ENCODE data around the gene ARRDC1. TPM values are rescaled to one million over a fixed set of nuclear protein-coding genes. Genes with fewer than 3 reads are reported as not detected.

ARRDC1 gene
- total and polyA plus RNA-seq, 12 donors = 14.1 to 194 (median 35.7) TPM

DNA sequence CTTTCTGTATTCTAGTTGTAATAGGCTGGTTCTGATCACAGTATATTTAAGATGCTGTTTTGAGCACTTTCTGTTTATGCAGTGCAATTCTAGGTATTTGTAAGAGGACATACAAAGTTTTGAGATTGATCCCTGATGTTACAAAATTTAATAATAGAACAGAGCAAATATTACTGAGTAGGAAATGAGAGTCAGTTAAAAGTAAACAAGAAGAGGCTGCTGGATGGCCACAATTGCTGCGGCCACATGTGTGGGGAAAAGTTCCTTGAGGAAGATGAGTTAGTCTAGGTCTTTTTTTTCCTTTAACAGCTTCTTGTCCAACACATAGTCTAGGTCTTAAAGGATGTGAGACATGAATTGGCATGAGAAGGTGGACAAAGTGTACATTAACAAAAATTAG lies 24.6 kb downstream of the ARRDC1 start:
- intact Hi-C loops (cut with DNase I) = no loop called here
- WGBS, 4 donors = 25 to 37% (median 32%) methylated on average over 1 of the region's 1 CpG
- peaks cover 36 to 69% of the 10 kb centered on the region in 2 donors for H3K4me1 ChIP-seq (replicated peaks in 1 of 2)
- peak in 1 of 7 donors; percentile 6 for DNase-seq
- H3K9me3 ChIP-seq (replicated peaks in 1 of 3) = no peaks in the 10 kb centered on the region
- H3K27me3 ChIP-seq = no peaks in the 10 kb centered on the region
- TF ChIP-seq POLR2A (IDR thresholded peaks at IDR 0.05) (no peak), CTCF (IDR thresholded peaks at IDR 0.05) (no peak)
- peak overlapping the region; percentile 53 to 86 (median 76) for H3K27ac ChIP-seq
- H3K36me3 ChIP-seq (replicated peaks in 1 of 2) = no peaks in the 10 kb centered on the region
- H3K4me3 ChIP-seq = no peak overlapping the region

GRCh38 chr9:137630679-137631078 lies 25.2 kb downstream of the ARRDC1 start:
- H3K4me1 ChIP-seq (replicated peaks in 1 of 2) = peaks cover 36 to 64% of the 10 kb centered on the region in 2 donors
- H3K9me3 ChIP-seq (replicated peaks in 1 of 3) = no peaks in the 10 kb centered on the region
- DNase-seq = peak in 6 of 7 donors; percentile 50 to 77 (median 68)
- H3K4me3 ChIP-seq = no peak overlapping the region
- no peaks in the 10 kb centered on the region for H3K36me3 ChIP-seq (replicated peaks in 1 of 2)
- 23 to 30% (median 28%) methylated on average over 4 of the region's 4 CpGs for WGBS, 4 donors
- intact Hi-C loops (cut with DNase I) = no loop called here
- H3K27me3 ChIP-seq = no peaks in the 10 kb centered on the region
- TF ChIP-seq CTCF (IDR thresholded peaks at IDR 0.05) = peak in 3 of 6 experiments; percentile 1 to 19 (median 10)
- peak in 1 of 2 donors; percentile 36 for TF ChIP-seq POLR2A (IDR thresholded peaks at IDR 0.05)
- H3K27ac ChIP-seq = peak overlapping the region; percentile 53 to 86 (median 76)

DNA sequence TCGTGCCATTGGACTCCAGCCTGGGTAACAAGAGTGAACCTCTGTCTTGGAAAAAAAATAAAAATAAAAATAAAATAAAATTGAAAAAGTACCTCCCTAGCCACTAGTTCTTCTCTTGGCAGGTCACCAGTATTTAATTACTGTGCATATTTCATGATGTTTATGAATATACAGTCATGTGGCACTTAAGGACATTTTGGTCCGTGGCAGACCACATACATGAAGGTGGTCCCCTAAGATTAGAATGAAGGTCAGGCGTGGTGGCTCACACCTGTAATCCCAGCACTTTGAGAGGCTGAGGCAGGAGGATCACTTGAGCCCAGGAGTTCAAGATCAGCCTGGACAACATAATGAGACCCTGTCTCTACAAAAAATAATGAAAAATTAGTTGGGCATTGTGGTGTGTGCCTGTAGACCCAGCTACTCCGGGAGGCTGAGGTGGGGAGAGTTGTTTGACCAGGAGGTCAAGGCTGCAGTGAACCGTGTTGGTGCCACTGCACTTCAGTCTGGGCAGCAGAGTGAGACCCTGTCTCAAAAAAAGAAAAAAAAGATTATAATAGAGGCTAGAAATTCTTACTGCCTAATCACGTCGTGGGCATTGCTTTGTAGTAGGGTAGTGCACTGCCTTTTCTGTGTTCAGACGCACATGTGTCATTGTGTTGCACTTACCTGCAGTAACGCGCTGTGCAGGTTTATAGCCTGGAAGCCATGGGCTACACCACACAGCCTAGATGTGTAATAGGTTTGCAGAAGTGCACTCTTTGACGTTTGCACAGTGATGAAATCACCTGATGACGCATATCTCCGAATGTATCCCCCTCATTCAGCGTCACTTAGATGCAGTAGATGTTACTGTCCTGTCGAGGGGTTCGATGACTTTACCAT lies 26.1 kb downstream of the ARRDC1 start:
- WGBS, 4 donors = 71 to 75% (median 73%) methylated on average over 16 of the region's 16 CpGs

More for the DNA sequence above, 26.1 kb downstream of the ARRDC1 start:
- Histone ChIP-seq H3K27ac (peak overlapping the region; percentile 53 to 86 (median 83)), H3K9me3 (replicated peaks in 1 of 3) (no peaks in the 10 kb centered on the region), H3K27me3 (no peaks in the 10 kb centered on the region), H3K4me3 (no peak overlapping the region), H3K36me3 (replicated peaks in 1 of 2) (no peaks in the 10 kb centered on the region), H3K4me1 (replicated peaks in 1 of 2) (peaks cover 36 to 56% of the 10 kb centered on the region in 2 donors)
- DNase-seq = no peak
- intact Hi-C loops (cut with DNase I) = no loop called here
- TF ChIP-seq POLR2A (IDR thresholded peaks at IDR 0.05) = no peak
- TF ChIP-seq CTCF (IDR thresholded peaks at IDR 0.05) = no peak
